ENCODE measurements around the gene ZNF45.
"Not testable (repeated sequence)": the region's sequence is repeated elsewhere in the genome, so short reads cannot be mapped to it uniquely, and the experiment has no call there.

Gene ZNF45

GRCh38 chr19:43910884-43911283 is 24.2 kb downstream of the ZNF45 start:
- DNase-seq: no peak

GRCh38 chr19:43908659-43909058 is 26.4 kb downstream of the ZNF45 start:
- no peak for DNase-seq

DNA sequence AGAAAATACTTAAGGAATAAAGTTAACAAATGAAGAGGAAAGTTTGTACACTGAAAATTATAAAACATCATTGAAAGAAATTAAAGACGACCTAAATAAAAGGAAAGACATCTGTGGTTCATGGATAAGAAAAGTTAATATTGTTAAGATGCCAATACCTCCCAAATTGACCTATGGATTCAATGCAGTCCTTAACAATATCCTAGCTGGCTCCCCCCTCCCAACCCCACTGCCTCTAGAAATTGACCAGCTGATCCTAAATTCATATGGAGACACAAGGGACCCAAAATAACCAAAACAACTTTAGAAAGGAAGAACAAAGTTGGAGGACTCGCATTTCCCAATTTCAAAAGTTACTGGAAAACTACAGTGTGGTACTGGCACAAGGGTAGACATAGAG is 28.3 kb downstream of the ZNF45 start:
- DNase-seq: no peak

DNA sequence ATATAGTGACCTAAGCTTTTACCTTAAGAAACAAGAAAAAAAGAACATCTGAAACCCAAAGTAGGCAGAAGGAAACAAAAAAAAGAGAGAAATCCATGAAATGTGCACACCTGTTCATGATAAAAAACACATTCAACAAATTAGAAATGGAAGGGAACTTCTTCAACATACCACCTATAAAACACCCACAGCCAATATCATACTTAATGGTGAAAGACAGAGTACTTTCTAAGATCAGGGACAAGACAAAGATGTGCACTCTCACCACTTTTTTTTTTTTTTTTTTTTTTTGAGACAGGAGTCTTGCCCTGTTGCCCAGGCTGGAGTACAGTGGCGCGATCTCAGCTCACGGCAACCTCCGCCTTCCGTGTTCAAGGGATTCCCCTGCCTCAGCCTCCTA is 29.2 kb downstream of the ZNF45 start:
- DNase-seq: no peak

- DNase-seq: no peak
Observed at GRCh38 chr19:43902399-43902798, 32.7 kb downstream of the ZNF45 start.

GRCh38 chr19:43901395-43902390 is 33.4 kb downstream of the ZNF45 start:
- DNase-seq: peak; percentile 76 to 84 (median 82)

DNA sequence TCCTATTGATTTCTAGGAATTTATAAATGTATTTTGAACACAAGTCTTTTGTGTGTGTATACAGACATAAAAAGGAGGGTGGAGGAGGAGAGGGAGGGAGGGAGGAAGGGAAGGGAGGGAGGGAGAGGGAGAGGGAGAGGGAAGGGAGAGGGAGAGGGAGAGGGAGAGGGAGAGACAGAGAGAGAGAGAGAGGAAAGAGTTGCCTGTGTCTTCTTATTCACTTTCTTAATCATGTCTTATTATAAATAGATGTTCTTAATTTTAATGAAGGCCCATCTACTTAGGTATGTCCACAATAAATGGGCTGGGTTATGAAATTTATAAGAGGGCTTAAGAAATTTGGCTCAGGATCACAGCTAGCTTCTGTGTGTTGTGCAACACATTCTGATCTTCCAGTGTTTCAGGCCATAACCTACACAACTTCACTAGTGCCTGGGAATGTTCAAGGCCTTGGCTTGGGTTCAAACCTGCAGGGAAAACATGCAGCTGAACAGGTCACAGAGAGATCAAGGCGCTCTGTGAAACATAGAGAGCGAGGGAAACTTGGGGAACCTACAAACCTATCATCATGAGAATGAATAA is 39.3 kb downstream of the ZNF45 start:
- no peak for DNase-seq

- DNase-seq: no peak
Observed at GRCh38 chr19:43883864-43884263, 51.2 kb downstream of the ZNF45 start, which contains the start of gene ZNF404. Gene ZNF404 (minus strand): TSS chr19:43883964.

DNA sequence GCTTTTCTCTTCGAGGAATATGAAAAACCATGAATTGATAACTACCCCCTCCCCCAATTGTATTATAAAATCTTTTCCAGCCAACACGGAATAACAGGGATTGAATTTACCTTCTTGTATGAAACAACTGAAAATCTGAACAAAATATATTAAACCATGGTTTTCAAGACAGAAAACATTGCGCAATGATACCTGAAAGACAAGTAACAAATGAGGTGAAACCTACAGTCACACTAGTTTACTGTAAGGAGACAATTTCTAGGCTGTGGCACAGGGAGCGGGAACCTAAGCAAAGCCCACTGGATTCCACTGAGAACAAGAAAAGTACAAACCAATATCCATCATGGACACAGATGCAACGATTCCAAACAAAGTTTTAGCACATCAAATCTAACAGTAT is 54.6 kb downstream of the ZNF45 start:
- no peak for DNase-seq

DNA sequence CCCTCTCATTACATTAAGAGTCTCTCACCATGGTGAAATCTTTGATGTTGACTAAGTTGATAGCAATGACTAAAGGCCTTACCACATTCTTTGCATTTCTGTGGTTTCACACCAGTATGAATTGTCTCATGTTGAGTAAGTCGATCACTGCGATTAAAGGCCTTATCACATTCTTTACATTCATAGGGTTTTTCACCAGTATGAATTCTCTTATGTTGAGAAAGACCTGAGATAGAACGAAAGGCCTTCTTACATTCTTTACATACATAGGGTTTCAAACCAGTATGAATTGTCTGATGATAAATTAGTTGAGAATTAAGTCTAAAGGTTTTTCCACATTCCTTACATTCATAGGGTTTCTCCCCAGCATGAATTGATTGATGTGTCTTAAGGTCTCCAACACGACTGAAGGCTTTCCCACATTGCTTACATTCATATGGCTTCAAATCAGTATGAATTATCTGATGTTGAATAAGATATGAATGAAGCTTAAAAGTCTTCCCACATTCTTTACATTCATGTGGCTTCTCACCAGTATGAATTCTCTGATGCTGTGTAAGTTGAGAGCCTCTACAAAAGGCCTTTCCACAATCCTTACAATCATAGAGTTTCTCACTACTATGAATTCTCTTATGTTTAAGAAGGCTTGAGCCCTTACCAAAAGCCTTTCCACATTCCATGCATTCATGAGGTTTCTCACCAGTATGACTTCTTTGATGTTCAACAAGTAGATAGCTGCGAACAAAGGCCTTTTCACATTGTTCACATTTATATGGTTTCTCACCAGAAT is 62.3 kb downstream of the ZNF45 start:
- no peak for DNase-seq

DNA sequence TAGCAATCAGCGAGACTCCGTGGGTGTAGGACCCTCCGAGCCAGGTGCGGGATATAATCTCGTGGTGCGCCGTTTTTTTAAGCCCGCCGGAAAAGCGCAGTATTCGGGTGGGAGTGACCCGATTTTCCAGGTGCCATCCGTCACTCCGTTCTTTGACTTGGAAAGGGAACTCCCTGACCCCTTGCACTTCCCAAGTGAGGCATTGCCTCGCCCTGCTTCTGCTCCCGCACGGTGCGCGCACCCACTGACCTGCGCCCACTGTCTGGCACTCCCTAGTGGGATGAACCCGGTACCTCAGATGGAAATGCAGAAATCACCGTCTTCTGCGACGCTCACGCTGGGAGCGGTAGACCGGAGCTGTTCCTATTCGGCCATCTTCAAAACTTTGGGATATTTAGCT is 68.2 kb downstream of the ZNF45 start:
- DNase-seq: not testable (repeated sequence)

All from suppressor macrophage treated with lipopolysaccharide for 1 hour (primary cell).